Activated T-helper 17 cell treated with anti-CD3 and anti-CD28 coated beads, Interleukin-2, amount 50 U/mL, for 72 hours (primary cell): Measurements from ENCODE around the gene VAV1. TPM values are rescaled to one million over a fixed set of nuclear protein-coding genes. Genes with fewer than 3 reads are reported as not detected.
A peak's percentile ranks its signal among the peaks of the same experiment; 100 is the strongest.

ENCODE experiments used
- ATAC-seq: fragments of 150-1000 bp; cut with Tn5 transposase; replicated peaks from 2 replicates; pipeline ENCODE4 v1.10.0; 2021; ENCODE audit warnings: mild to moderate bottlenecking, moderate library complexity
- H3K27ac Mint-ChIP-seq: one replicate; pipeline ENCODE4 v1.8.0; 2022; ENCODE audit warnings: mixed read lengths
- H3K27me3 Mint-ChIP-seq: one replicate; pipeline ENCODE4 v1.8.0; 2022; ENCODE audit warnings: mixed read lengths
- H3K36me3 Mint-ChIP-seq: one replicate; pipeline ENCODE4 v1.8.0; 2022; ENCODE audit warnings: low read depth, mild to moderate bottlenecking, mixed read lengths
- H3K4me1 Mint-ChIP-seq: one replicate; pipeline ENCODE4 v1.8.0; 2022; ENCODE audit warnings: mixed read lengths
- H3K4me3 Mint-ChIP-seq: one replicate; pipeline ENCODE4 v1.8.0; 2022; ENCODE audit warnings: mild to moderate bottlenecking, mixed read lengths
- H3K9me3 Mint-ChIP-seq: one replicate; pipeline ENCODE4 v1.8.0; 2022; ENCODE audit warnings: mixed read lengths
- total RNA-seq, 2 donors: library from RNA; stranded (reverse); gene quantifications; one replicate each; pipeline ENCODE4 v1.2.3, GENCODE V29; 2022

Gene VAV1
- total RNA-seq, 2 donors from 2014 or later, result 110 to 114 TPM

- Mint-ChIP-seq H3K27ac (no peak overlapping the region), H3K27me3 (no peaks in the 10 kb centered on the region), H3K4me3 (no peak overlapping the region), H3K9me3 (no peaks in the 10 kb centered on the region), H3K4me1 (peaks cover 22% of the 10 kb centered on the region), H3K36me3 (peaks cover 37% of the 10 kb centered on the region)
- no peak for ATAC-seq
Measured at GRCh38 chr19:6734096-6734696, 38.3 kb upstream of the VAV1 start.

GRCh38 chr19:6735181-6735911 is 37.2 kb upstream of the VAV1 start:
- Mint-ChIP-seq H3K4me3 (peak overlapping the region; percentile 94), H3K9me3 (no peaks in the 10 kb centered on the region), H3K27me3 (no peaks in the 10 kb centered on the region), H3K4me1 (peaks cover 23% of the 10 kb centered on the region), H3K27ac (peak overlapping the region; percentile 96), H3K36me3 (peaks cover 39% of the 10 kb centered on the region)
- ATAC-seq, result no peak

GRCh38 chr19:6736169-6736916 is 36.2 kb upstream of the VAV1 start:
- Mint-ChIP-seq H3K27me3 (no peaks in the 10 kb centered on the region), H3K36me3 (peaks cover 49% of the 10 kb centered on the region), H3K27ac (peak overlapping the region; percentile 96), H3K4me1 (peaks cover 23% of the 10 kb centered on the region), H3K4me3 (peak overlapping the region; percentile 94), H3K9me3 (no peaks in the 10 kb centered on the region)
- ATAC-seq, result peak; percentile 23

- H3K4me1 Mint-ChIP-seq, result peaks cover 23% of the 10 kb centered on the region
- H3K9me3 Mint-ChIP-seq, result no peaks in the 10 kb centered on the region
- peaks cover 55% of the 10 kb centered on the region for H3K36me3 Mint-ChIP-seq
- H3K27ac Mint-ChIP-seq, result peak overlapping the region; percentile 96
- ATAC-seq, result no peak
- H3K27me3 Mint-ChIP-seq, result no peaks in the 10 kb centered on the region
- H3K4me3 Mint-ChIP-seq, result peak overlapping the region; percentile 94
Measured at GRCh38 chr19:6736917-6737283, 35.6 kb upstream of the VAV1 start.

GRCh38 chr19:6737284-6737872 is 35.1 kb upstream of the VAV1 start, which contains the start of gene GPR108:
Gene GPR108, minus strand, starts transcription at chr19:6737580. Its CDS starts 4 bp downstream, at chr19:6737576.
- no peaks in the 10 kb centered on the region for H3K9me3 Mint-ChIP-seq
- no peaks in the 10 kb centered on the region for H3K27me3 Mint-ChIP-seq
- peaks cover 23% of the 10 kb centered on the region for H3K4me1 Mint-ChIP-seq
- peak; percentile 85 for ATAC-seq
- H3K36me3 Mint-ChIP-seq, result peaks cover 56% of the 10 kb centered on the region
- H3K4me3 Mint-ChIP-seq, result peak within 1 kb of the TSS; percentile 94
- peak within 1 kb of the TSS; percentile 96 for H3K27ac Mint-ChIP-seq

- Mint-ChIP-seq H3K36me3 (peaks cover 56% of the 10 kb centered on the region), H3K4me3 (peak overlapping the region; percentile 94), H3K4me1 (peaks cover 23% of the 10 kb centered on the region), H3K9me3 (no peaks in the 10 kb centered on the region), H3K27ac (peak overlapping the region; percentile 96), H3K27me3 (no peaks in the 10 kb centered on the region)
- peak; percentile 20 for ATAC-seq
Measured at GRCh38 chr19:6737873-6738786, 34.4 kb upstream of the VAV1 start.

GRCh38 chr19:6738787-6739389 is 33.6 kb upstream of the VAV1 start:
- Mint-ChIP-seq H3K4me3 (peak overlapping the region; percentile 94), H3K27me3 (no peaks in the 10 kb centered on the region), H3K36me3 (peaks cover 59% of the 10 kb centered on the region), H3K27ac (peak overlapping the region; percentile 96), H3K9me3 (no peaks in the 10 kb centered on the region), H3K4me1 (peaks cover 23% of the 10 kb centered on the region)
- no peak for ATAC-seq

- Mint-ChIP-seq H3K36me3 (peaks cover 61% of the 10 kb centered on the region), H3K9me3 (no peaks in the 10 kb centered on the region), H3K27ac (peak within 1 kb of the TSS; percentile 96)
Measured at GRCh38 chr19:6739390-6739882, 33.1 kb upstream of the VAV1 start, which contains the start of gene TRIP10. Gene TRIP10, plus strand, starts transcription at chr19:6739680. Its CDS starts 82 bp downstream, at chr19:6739762.

GRCh38 chr19:6739883-6740588 is 32.5 kb upstream of the VAV1 start:
- Mint-ChIP-seq H3K27ac (no peak overlapping the region), H3K4me1 (peaks cover 23% of the 10 kb centered on the region), H3K9me3 (no peaks in the 10 kb centered on the region), H3K4me3 (peak overlapping the region; percentile 94), H3K27me3 (no peaks in the 10 kb centered on the region), H3K36me3 (peaks cover 64% of the 10 kb centered on the region)
- no peak for ATAC-seq

More at GRCh38 chr19:6739390-6739882, 33.1 kb upstream of the VAV1 start, which contains the start of gene TRIP10:
- peak; percentile 2 for ATAC-seq
- Mint-ChIP-seq H3K4me1 (peaks cover 23% of the 10 kb centered on the region), H3K27me3 (no peaks in the 10 kb centered on the region), H3K4me3 (peak within 1 kb of the TSS; percentile 94)

- Mint-ChIP-seq H3K27me3 (no peaks in the 10 kb centered on the region), H3K27ac (peak overlapping the region; percentile 46), H3K9me3 (no peaks in the 10 kb centered on the region), H3K4me3 (peak overlapping the region; percentile 94), H3K36me3 (peaks cover 71% of the 10 kb centered on the region), H3K4me1 (peaks cover 28% of the 10 kb centered on the region)
- no peak for ATAC-seq
Measured at GRCh38 chr19:6740589-6741343, 31.7 kb upstream of the VAV1 start.

- H3K36me3 Mint-ChIP-seq, result peaks cover 78% of the 10 kb centered on the region
- no peak overlapping the region for H3K4me3 Mint-ChIP-seq
- no peaks in the 10 kb centered on the region for H3K9me3 Mint-ChIP-seq
- peaks cover 17% of the 10 kb centered on the region for H3K4me1 Mint-ChIP-seq
- no peaks in the 10 kb centered on the region for H3K27me3 Mint-ChIP-seq
- ATAC-seq, result no peak
- H3K27ac Mint-ChIP-seq, result no peak overlapping the region
Measured at GRCh38 chr19:6743066-6743465, 29.4 kb upstream of the VAV1 start.

- H3K27me3 Mint-ChIP-seq, result no peaks in the 10 kb centered on the region
- H3K36me3 Mint-ChIP-seq, result peaks cover 86% of the 10 kb centered on the region
- peaks cover 10% of the 10 kb centered on the region for H3K4me1 Mint-ChIP-seq
- ATAC-seq, result no peak
- H3K4me3 Mint-ChIP-seq, result no peak overlapping the region
- no peak overlapping the region for H3K27ac Mint-ChIP-seq
- no peaks in the 10 kb centered on the region for H3K9me3 Mint-ChIP-seq
Measured at GRCh38 chr19:6743714-6744380, 28.7 kb upstream of the VAV1 start.
